Measurements from ENCODE around the gene STC2.

DNA sequence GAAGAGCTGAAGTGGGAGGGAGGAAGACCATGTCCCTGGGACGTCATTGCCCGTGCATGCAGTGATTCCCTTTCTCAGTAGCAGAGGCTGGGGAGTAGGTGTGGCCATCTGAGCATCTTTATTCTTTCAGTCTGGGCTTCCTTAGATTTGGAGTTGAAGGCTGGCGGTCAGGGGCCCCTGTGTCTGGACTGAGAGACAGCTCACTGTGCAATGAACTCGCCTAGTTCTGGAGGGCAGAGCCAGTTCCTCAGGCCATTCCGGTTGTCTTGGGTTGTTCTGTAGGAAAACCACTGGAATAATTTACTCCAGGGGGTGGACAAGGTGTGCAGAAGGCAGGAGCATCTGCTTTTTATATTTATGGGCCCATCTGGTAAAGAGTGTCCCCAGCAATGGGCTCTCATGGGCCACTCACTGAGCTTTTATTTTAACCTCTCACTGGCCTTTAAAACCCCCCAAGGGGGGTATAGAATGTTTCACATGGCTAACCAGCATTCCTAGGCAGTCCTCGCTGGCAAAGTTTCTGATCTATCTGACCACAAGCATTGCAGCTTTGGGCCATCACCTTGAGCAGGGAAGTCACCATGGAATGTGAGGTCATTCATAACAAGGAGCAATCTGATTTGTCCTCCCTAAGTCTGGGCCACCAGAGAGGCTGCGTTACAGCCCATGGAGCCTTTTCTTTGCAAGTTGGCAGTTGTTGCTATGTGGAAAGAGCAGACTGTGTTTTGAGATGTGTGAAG, 9.2 kb downstream of the STC2 start:
- TF ChIP-seq, protein P1, sequence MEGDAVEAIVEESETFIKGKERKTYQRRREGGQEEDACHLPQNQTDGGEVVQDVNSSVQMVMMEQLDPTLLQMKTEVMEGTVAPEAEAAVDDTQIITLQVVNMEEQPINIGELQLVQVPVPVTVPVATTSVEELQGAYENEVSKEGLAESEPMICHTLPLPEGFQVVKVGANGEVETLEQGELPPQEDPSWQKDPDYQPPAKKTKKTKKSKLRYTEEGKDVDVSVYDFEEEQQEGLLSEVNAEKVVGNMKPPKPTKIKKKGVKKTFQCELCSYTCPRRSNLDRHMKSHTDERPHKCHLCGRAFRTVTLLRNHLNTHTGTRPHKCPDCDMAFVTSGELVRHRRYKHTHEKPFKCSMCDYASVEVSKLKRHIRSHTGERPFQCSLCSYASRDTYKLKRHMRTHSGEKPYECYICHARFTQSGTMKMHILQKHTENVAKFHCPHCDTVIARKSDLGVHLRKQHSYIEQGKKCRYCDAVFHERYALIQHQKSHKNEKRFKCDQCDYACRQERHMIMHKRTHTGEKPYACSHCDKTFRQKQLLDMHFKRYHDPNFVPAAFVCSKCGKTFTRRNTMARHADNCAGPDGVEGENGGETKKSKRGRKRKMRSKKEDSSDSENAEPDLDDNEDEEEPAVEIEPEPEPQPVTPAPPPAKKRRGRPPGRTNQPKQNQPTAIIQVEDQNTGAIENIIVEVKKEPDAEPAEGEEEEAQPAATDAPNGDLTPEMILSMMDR (optimal IDR thresholded peaks at IDR 0.05 in 1 of 3, IDR thresholded peaks at IDR 0.05 in 1 of 3, conservative IDR thresholded peaks at IDR 0.05 in 1 of 3; ENCODE audit: extremely low read depth in 1 of 3, insufficient read depth in 2 of 3, low read length in 3 of 3): no peak
- TF ChIP-seq EZH2 (IDR thresholded peaks at IDR 0.05; ENCODE audit: low read length): no peak

Measured in keratinocyte (primary cell).